ENCODE measurements around the gene NRIP3. TPM values are rescaled to one million over a fixed set of nuclear protein-coding genes. Genes with fewer than 3 reads are reported as not detected.

Gene NRIP3
- total and polyA plus RNA-seq, 2 donors (not counting 3 experiments of a cell fraction or from before 2014, with no cell fraction given), result 3.7 to 9.9 TPM

DNA sequence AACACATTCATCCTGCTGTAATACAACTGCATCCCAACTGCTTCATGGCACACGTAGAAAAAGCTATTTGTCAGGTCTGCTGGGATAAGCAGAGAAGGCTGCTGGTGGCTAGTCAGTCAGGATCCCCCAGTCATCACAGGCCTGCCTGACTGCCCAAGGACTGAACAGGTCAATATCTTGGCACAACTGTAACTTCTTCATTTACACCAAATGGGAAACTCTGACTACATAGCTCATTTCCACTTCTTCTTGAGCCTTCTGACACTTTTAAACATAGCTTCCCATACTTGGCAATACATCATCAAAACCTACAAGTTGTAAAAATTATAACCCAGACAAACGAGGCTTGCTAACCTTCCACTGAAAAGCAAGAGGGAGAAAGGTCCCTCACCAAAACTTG, 42.4 kb downstream of the NRIP3 start:
- Histone ChIP-seq H3K27me3 (ENCODE audit: control insufficient read depth in 2 of 2, insufficient read depth in 2 of 2, low read length in 2 of 2) (no peaks in the 10 kb centered on the region), H3K79me2 (ENCODE audit: control insufficient read depth, insufficient read depth, low read length) (peaks cover 27% of the 10 kb centered on the region), H2AFZ (ENCODE audit: low read depth, low read length) (no peak overlapping the region), H3K4me3 (replicated peaks in 1 of 3; ENCODE audit: insufficient read depth in 1 of 3, low read depth in 1 of 3, low read length in 3 of 3) (no peak overlapping the region), H3K27ac (ENCODE audit: insufficient read depth, low read depth, low read length) (no peak overlapping the region), H3K36me3 (ENCODE audit: control insufficient read depth in 2 of 2, extremely low read depth in 1 of 2, insufficient read depth in 2 of 2, low read length in 2 of 2) (peaks cover 0 to 2% of the 10 kb centered on the region in 2 experiments), H3K9me3 (replicated peaks; ENCODE audit: control insufficient read depth, insufficient read depth, low read length) (no peaks in the 10 kb centered on the region), H3K9me1 (replicated peaks; ENCODE audit: control insufficient read depth, extremely low read depth, insufficient read depth, low read length) (no peaks in the 10 kb centered on the region), H3K4me1 (ENCODE audit: control insufficient read depth, extremely low read depth, insufficient read depth, low read length) (peaks cover 15% of the 10 kb centered on the region), H3K9ac (replicated peaks; ENCODE audit: extremely low read depth, insufficient read depth, low read length) (no peak overlapping the region), H4K20me1 (replicated peaks; ENCODE audit: control insufficient read depth, extremely low read depth, insufficient read depth, low read length) (no peaks in the 10 kb centered on the region), H3K4me2 (ENCODE audit: insufficient read depth, low read length) (no peak overlapping the region)
- dilution Hi-C loops (cut with MboI; ENCODE audit: extremely low pct_ligation_motif_present, low sequenced_read_pairs) (no loop called here), intact Hi-C loops (cut with micrococcal nuclease) (no loop called here)
- ChIA-PET POLR2A (no interaction called here), CTCF (interaction anchor here (1.2 to 3.5 kb wide), 4 partner anchors 12 to 176 kb away, joined by 3 to 140 read pairs (median 13); partner anchors contain the start of gene C11orf16)
- no peak for DNase-seq (ENCODE audit: low read depth, low spot score)
- no peak for FAIRE-seq
- no TSS peak for BruUV-seq (replicated peaks)
- TF ChIP-seq FOS (IDR thresholded peaks at IDR 0.05; ENCODE audit: borderline replicate concordance, insufficient read depth, low read length), result no peak
- no peak for TF ChIP-seq MYC (IDR thresholded peaks at IDR 0.05; ENCODE audit: low read depth, low read length)
- TF ChIP-seq GATA2 (IDR thresholded peaks at IDR 0.05; ENCODE audit: insufficient read depth, insufficient read length, low read depth, low read length), result no peak
- TF ChIP-seq EZH2 (IDR thresholded peaks at IDR 0.05; ENCODE audit: borderline replicate concordance, low read depth, low read length, severe bottlenecking), result no peak
- no peak for TF ChIP-seq POLR2A (IDR thresholded peaks at IDR 0.05; ENCODE audit: low read depth, low read length)
- TF ChIP-seq JUN (IDR thresholded peaks at IDR 0.05; ENCODE audit: borderline replicate concordance, insufficient read depth, insufficient read length, low read depth), result no peak
- TF ChIP-seq, protein P1, sequence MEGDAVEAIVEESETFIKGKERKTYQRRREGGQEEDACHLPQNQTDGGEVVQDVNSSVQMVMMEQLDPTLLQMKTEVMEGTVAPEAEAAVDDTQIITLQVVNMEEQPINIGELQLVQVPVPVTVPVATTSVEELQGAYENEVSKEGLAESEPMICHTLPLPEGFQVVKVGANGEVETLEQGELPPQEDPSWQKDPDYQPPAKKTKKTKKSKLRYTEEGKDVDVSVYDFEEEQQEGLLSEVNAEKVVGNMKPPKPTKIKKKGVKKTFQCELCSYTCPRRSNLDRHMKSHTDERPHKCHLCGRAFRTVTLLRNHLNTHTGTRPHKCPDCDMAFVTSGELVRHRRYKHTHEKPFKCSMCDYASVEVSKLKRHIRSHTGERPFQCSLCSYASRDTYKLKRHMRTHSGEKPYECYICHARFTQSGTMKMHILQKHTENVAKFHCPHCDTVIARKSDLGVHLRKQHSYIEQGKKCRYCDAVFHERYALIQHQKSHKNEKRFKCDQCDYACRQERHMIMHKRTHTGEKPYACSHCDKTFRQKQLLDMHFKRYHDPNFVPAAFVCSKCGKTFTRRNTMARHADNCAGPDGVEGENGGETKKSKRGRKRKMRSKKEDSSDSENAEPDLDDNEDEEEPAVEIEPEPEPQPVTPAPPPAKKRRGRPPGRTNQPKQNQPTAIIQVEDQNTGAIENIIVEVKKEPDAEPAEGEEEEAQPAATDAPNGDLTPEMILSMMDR (IDR thresholded peaks at IDR 0.05; ENCODE audit: extremely low read depth in 1 of 2, insufficient read depth in 1 of 2, low read depth in 1 of 2, low read length in 2 of 2), result no peak

Measured in endothelial cell of umbilical vein (primary cell).